Measurements from ENCODE around the gene EVI2A.
"Not testable (repeated sequence)": the region's sequence is repeated elsewhere in the genome, so short reads cannot be mapped to it uniquely, and the experiment has no call there.

Gene EVI2A

DNA sequence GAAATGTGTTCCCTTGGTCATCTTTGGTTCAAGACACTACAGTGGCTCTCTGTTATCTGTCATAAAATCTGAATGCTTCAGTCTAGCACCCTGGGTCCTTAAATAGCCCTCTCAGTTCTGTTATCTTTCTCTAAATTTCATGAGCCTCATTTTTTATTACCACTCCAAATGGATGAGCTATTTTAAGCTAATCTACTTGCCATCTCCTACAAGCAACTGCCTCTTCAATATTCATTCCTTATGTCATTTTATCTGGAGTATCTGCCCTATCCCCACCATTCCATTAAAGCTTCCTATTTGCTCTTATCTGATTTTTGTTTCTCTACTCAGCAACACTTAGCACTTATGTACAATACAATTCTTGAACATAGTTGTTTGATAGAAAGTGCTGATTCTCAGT lies 28.0 kb upstream of the EVI2A start:
- Histone ChIP-seq H3K4me3 (replicated peaks; ENCODE audit: insufficient read depth, low read length) (no peak overlapping the region), H3K27ac (replicated peaks) (no peak overlapping the region), H3K27me3 (ENCODE audit: insufficient read depth, poor library complexity, severe bottlenecking) (no peaks in the 10 kb centered on the region)
- DNase-seq (ENCODE audit: low read depth in 1 of 2, low spot score in 1 of 2): no peak
- TF ChIP-seq SPI1 (IDR thresholded peaks at IDR 0.05; ENCODE audit: borderline replicate concordance, low read depth) (no peak), GABPA (IDR thresholded peaks at IDR 0.05; ENCODE audit: low read depth) (no peak), CTCF (IDR thresholded peaks at IDR 0.05; ENCODE audit: insufficient read depth, low read length) (no peak), POLR2AphosphoS5 (IDR thresholded peaks at IDR 0.05; ENCODE audit: low read depth) (no peak)
- TF ChIP-seq, protein P1, sequence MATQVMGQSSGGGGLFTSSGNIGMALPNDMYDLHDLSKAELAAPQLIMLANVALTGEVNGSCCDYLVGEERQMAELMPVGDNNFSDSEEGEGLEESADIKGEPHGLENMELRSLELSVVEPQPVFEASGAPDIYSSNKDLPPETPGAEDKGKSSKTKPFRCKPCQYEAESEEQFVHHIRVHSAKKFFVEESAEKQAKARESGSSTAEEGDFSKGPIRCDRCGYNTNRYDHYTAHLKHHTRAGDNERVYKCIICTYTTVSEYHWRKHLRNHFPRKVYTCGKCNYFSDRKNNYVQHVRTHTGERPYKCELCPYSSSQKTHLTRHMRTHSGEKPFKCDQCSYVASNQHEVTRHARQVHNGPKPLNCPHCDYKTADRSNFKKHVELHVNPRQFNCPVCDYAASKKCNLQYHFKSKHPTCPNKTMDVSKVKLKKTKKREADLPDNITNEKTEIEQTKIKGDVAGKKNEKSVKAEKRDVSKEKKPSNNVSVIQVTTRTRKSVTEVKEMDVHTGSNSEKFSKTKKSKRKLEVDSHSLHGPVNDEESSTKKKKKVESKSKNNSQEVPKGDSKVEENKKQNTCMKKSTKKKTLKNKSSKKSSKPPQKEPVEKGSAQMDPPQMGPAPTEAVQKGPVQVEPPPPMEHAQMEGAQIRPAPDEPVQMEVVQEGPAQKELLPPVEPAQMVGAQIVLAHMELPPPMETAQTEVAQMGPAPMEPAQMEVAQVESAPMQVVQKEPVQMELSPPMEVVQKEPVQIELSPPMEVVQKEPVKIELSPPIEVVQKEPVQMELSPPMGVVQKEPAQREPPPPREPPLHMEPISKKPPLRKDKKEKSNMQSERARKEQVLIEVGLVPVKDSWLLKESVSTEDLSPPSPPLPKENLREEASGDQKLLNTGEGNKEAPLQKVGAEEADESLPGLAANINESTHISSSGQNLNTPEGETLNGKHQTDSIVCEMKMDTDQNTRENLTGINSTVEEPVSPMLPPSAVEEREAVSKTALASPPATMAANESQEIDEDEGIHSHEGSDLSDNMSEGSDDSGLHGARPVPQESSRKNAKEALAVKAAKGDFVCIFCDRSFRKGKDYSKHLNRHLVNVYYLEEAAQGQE (IDR thresholded peaks at IDR 0.05; ENCODE audit: insufficient replicate concordance, low read depth): no peak

- not testable (repeated sequence) for H3K4me3 ChIP-seq (replicated peaks; ENCODE audit: insufficient read depth, low read length); H3K27me3 ChIP-seq (ENCODE audit: insufficient read depth, poor library complexity, severe bottlenecking); DNase-seq (ENCODE audit: low read depth in 1 of 2, low spot score in 1 of 2); H3K27ac ChIP-seq (replicated peaks)
Measured at GRCh38 chr17:31345191-31345747, 23.8 kb upstream of the EVI2A start.

DNA sequence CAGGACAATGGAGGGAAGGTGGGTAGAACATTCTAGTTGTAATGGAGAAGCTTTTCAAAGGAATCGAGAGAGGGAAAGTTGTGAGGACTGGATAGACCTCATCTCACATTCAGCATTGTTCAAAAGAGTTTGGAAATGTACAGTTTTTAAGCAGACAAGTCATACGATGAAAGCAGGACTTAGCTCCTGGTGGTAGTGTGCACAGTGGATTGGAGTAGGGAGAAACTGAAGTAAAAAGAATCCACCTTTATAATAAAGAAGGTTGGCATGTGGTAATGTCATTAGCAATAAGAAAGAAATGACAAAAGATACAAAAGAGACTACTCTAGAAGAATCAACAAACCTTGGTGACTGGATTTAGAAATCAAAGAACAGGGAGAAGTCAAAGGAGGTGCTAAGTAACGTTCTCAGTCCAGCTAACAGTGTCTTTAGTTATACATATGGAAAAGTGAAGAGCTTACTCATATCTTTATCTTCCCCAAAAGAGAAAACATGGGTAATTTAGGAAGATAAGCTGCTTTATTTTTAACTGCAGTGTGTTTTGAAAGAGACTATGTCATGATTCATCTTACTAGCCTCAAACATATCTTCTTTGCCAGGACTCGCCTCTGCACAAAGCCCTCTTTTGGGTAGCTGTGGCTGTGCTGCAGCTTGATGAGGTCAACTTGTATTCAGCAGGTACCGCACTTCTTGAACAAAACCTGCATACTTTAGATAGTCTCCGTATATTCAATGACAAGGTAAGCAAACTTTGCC lies 18.7 kb upstream of the EVI2A start:
- H3K27ac ChIP-seq (replicated peaks): no peak overlapping the region
- no peak overlapping the region for H3K4me3 ChIP-seq (replicated peaks; ENCODE audit: insufficient read depth, low read length)
- DNase-seq (ENCODE audit: low read depth in 1 of 2, low spot score in 1 of 2): no peak
- TF ChIP-seq CTCF (IDR thresholded peaks at IDR 0.05; ENCODE audit: insufficient read depth, low read length): no peak
- TF ChIP-seq, protein P1 (IDR thresholded peaks at IDR 0.05; ENCODE audit: insufficient replicate concordance, low read depth): no peak
- TF ChIP-seq SPI1 (IDR thresholded peaks at IDR 0.05; ENCODE audit: borderline replicate concordance, low read depth): no peak
- no peak for TF ChIP-seq POLR2AphosphoS5 (IDR thresholded peaks at IDR 0.05; ENCODE audit: low read depth)
- no peak for TF ChIP-seq GABPA (IDR thresholded peaks at IDR 0.05; ENCODE audit: low read depth)
- no peaks in the 10 kb centered on the region for H3K27me3 ChIP-seq (ENCODE audit: insufficient read depth, poor library complexity, severe bottlenecking)

GRCh38 chr17:31329221-31329620 lies 7.8 kb upstream of the EVI2A start:
- TF ChIP-seq, protein P1 (IDR thresholded peaks at IDR 0.05; ENCODE audit: insufficient replicate concordance, low read depth): no peak
- TF ChIP-seq POLR2AphosphoS5 (IDR thresholded peaks at IDR 0.05; ENCODE audit: low read depth) (no peak), CTCF (IDR thresholded peaks at IDR 0.05; ENCODE audit: insufficient read depth, low read length) (no peak), SPI1 (IDR thresholded peaks at IDR 0.05; ENCODE audit: borderline replicate concordance, low read depth) (no peak), GABPA (IDR thresholded peaks at IDR 0.05; ENCODE audit: low read depth) (no peak)
- no peaks in the 10 kb centered on the region for H3K27me3 ChIP-seq (ENCODE audit: insufficient read depth, poor library complexity, severe bottlenecking)
- no peak overlapping the region for H3K4me3 ChIP-seq (replicated peaks; ENCODE audit: insufficient read depth, low read length)
- no peak for DNase-seq (ENCODE audit: low read depth in 1 of 2, low spot score in 1 of 2)
- no peak overlapping the region for H3K27ac ChIP-seq (replicated peaks)
